ENCODE results near the gene YPEL2. TPM values are rescaled to one million over a fixed set of nuclear protein-coding genes. Genes with fewer than 3 reads are reported as not detected.

Gene YPEL2
- total RNA-seq, 1 donor from 2014 or later: 18.9 TPM

- Mint-ChIP-seq H3K4me1 (ENCODE audit: unreplicated experiment) (peaks cover 78% of the 10 kb centered on the region), H3K36me3 (ENCODE audit: unreplicated experiment) (peaks cover 2% of the 10 kb centered on the region), H3K4me3 (ENCODE audit: unreplicated experiment) (no peak overlapping the region), H3K9me3 (ENCODE audit: unreplicated experiment) (no peaks in the 10 kb centered on the region), H3K27ac (ENCODE audit: unreplicated experiment) (peak overlapping the region; percentile 87), H3K27me3 (ENCODE audit: unreplicated experiment) (no peaks in the 10 kb centered on the region)
- no peak for DNase-seq (ENCODE audit: extremely low spot score, unreplicated experiment)
- TF ChIP-seq CTCF (IDR thresholded peaks at IDR 0.05): no peak
Measured at GRCh38 chr17:59367657-59368045, 36.2 kb downstream of the YPEL2 start.

DNA sequence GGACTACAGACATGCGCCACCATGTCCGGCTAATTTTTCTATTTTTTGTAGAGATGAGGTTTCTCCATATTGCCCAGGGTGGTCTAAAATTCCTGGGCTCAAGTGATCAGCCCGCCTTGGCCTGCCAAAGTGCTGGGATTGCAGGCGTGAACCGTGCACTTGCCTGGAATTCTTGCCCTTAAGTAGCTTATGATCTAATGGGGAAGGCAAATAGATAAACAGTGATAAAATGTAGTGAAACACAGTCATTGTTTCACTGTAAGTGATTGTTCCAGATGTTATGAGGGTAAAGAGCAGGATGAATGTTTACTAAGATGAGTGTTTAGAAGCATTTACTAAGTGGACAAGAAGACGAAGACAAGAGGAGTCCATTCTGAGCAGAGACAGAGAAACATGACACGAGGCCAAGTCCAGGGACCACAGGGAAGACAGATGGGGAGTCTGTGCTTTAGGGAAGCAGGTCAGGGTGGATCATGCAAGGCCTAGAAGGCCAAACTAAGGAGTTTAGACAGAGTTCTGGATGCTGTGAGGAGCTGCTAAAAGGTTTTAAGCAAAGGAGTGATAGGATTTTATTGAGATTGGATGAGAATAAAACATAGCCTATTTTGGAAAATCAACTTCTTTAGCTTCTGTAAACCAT, 36.9 kb downstream of the YPEL2 start:
- H3K27ac Mint-ChIP-seq (ENCODE audit: unreplicated experiment): peak overlapping the region; percentile 2
- no peak for DNase-seq (ENCODE audit: extremely low spot score, unreplicated experiment)
- no peak for TF ChIP-seq CTCF (IDR thresholded peaks at IDR 0.05)
- no peaks in the 10 kb centered on the region for H3K27me3 Mint-ChIP-seq (ENCODE audit: unreplicated experiment)
- H3K4me1 Mint-ChIP-seq (ENCODE audit: unreplicated experiment): peaks cover 83% of the 10 kb centered on the region
- H3K9me3 Mint-ChIP-seq (ENCODE audit: unreplicated experiment): no peaks in the 10 kb centered on the region
- no peak overlapping the region for H3K4me3 Mint-ChIP-seq (ENCODE audit: unreplicated experiment)
- peaks cover 2% of the 10 kb centered on the region for H3K36me3 Mint-ChIP-seq (ENCODE audit: unreplicated experiment)

DNA sequence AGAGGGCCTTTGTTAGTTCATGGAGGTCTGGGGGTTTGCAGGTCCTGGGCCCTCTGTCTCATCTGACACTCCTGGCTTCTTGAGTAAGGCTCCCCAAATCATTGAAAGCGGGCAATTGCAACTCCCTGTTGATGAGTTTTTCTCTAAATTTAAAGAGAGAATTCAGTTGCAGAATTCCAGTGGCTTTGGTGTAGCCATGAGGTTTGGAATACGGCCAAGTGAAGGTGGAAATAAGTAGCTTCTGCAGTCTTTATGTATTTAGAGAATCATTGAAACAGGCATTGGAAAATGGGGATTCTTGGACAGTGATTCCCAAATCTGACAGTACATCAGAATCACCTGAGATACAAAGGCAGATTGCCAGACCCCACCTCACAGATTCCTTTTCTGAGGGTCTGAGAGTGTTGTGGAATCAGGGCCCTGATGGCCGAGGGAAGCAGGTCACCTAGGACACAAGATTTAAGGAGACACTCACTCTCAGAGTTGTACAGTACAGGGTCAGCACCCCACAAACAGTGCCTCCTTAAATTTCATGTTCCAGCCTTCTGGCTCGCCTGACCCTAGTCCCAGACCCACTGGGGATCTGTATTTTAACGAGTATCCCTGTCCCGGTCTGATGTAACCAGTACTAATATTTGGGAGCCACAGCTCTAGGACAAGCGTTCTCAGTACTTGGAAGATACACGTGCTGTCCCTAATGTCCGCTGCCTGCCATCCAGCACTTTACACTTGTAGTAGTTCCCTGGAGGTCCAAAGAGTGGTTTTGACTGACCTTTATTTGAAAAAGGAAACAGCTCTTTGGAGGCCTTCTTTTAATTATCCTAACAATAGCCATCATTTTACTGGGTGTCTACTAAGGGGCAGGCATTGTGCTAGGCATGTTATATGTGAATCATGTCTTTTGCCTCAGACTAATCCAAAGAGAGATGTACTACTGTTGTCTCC, 37.8 kb downstream of the YPEL2 start:
- peaks cover 83% of the 10 kb centered on the region for H3K4me1 Mint-ChIP-seq (ENCODE audit: unreplicated experiment)
- no peak for DNase-seq (ENCODE audit: extremely low spot score, unreplicated experiment)
- H3K4me3 Mint-ChIP-seq (ENCODE audit: unreplicated experiment): no peak overlapping the region
- H3K27ac Mint-ChIP-seq (ENCODE audit: unreplicated experiment): peak overlapping the region; percentile 23
- no peaks in the 10 kb centered on the region for H3K36me3 Mint-ChIP-seq (ENCODE audit: unreplicated experiment)
- TF ChIP-seq CTCF (IDR thresholded peaks at IDR 0.05): no peak
- no peaks in the 10 kb centered on the region for H3K9me3 Mint-ChIP-seq (ENCODE audit: unreplicated experiment)
- H3K27me3 Mint-ChIP-seq (ENCODE audit: unreplicated experiment): no peaks in the 10 kb centered on the region

- peaks cover 90% of the 10 kb centered on the region for H3K4me1 Mint-ChIP-seq (ENCODE audit: unreplicated experiment)
Measured at GRCh38 chr17:59370593-59371299, 39.3 kb downstream of the YPEL2 start.

More at GRCh38 chr17:59370593-59371299, 39.3 kb downstream of the YPEL2 start:
- no peak for DNase-seq (ENCODE audit: extremely low spot score, unreplicated experiment)
- H3K9me3 Mint-ChIP-seq (ENCODE audit: unreplicated experiment): no peaks in the 10 kb centered on the region
- H3K4me3 Mint-ChIP-seq (ENCODE audit: unreplicated experiment): no peak overlapping the region
- H3K36me3 Mint-ChIP-seq (ENCODE audit: unreplicated experiment): no peaks in the 10 kb centered on the region
- no peak for TF ChIP-seq CTCF (IDR thresholded peaks at IDR 0.05)
- H3K27me3 Mint-ChIP-seq (ENCODE audit: unreplicated experiment): no peaks in the 10 kb centered on the region
- peak overlapping the region; percentile 90 for H3K27ac Mint-ChIP-seq (ENCODE audit: unreplicated experiment)
